ENCODE measurements around the gene DCBLD2.

The DCBLD2 gene

DNA sequence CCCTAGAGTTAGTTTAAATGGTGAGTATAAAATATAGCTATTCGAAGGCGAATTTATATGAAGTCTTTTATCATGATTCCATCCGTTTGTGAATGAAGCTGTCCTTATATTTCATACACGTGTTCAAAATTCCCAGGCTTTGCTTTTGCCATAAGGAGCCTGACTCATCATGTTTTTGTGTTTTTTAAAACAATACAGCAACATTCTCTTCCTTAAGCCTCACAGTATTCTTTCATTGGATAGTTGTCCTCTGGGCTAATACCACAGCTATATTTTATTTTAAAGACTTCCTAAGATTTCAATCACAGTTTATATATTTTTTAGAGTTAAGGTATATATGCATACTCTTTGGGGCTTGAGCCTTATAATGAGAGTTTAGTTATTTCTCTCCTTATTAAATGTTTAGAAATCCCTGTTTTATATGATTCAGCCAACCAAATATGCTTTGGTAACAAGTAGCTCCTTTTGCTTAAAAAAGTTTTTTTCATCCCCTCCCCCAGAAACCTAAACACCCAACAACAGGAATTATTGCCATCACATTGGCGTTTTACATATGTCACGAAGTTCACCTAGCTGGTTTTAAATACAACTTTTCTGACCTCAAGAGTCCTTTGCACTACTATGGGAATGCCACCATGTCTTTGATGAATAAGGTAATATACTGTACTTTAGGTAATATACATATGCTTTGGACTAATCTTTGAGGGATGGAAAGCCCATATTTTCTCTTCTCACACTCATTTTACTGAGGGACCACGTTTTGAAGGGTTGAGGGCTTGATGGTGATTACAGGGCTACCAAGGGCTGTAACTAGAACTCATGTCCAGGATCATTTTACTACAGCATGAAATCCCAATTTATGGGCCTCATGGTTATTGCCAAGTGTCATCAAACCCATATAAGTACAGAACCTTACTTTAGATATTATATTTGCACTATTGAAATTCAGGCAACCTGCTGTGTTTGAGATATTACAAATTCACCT, 109.9 kb downstream of the DCBLD2 start:
- DNase-seq (ENCODE audit: low spot score) = no peak

DNA sequence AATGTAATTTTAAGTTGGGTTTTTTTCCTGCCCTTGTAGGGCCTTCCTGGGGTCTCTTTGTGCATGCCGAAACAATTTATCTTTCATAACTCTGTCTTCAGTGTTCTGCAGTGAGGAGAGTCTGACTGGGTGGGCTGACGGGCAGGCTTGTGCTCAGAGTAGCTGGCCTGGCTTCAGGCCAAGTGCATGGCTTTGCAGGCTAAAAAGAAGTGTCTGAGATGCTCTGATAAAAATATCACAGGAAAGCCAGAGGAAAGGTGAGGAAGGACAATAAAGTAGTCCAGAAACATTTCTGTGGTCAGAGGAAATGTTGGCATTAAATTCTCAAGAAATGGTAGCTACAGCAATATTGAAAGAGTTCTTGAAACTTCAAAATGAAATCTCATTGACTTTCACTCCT, 112.8 kb downstream of the DCBLD2 start:
- no peak for DNase-seq (ENCODE audit: low spot score)

DNA sequence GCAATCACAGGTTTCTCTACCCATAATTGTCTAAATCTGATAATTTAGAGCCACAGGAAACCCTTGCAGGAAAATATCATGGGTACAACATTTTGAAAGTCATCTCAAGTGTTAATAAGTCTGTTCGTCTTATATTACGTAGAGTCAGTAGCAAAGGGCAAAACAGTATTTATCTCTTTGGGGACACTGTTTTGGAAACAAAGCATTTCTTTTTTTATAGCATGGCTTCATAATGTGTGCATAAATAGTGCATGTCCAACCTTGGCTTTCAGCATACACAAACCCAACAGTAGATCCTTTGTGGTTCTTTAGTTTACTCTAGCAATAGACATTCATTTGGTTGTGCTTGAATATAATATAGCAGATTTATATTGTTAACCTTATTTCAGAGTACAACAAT, 114.3 kb downstream of the DCBLD2 start:
- no peak for DNase-seq (ENCODE audit: low spot score)

DNA sequence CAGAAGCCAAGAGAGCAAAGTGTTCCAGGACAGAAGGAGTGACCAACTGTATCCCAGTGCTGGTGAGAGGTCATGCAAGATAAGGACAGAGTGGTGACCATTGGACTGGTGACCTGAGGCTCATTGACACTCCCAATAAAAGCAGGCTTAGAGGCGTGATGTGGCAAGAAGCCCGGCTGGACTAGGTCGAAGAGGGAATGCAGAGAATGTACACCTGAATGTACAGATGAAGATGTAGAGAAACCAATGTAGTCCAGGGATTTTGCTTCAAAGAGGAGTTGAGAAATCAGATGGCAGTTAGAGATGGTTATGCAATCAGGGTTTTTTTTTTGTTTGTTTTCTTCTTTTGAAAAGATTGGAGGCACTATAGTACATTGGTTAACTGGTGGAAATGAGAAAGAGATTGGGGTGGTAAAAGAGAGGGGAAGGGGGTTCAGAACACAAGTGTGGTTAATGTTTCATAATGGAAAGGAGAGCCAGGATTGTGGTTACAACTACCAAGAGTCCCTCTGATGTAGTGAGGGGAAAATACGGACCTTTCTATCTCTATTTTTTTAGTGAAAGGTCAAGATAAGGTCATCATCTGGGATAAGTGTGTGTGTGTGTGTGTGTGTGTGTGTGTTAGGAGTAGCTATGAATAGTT, 115.0 kb downstream of the DCBLD2 start:
- DNase-seq (ENCODE audit: low spot score) = no peak

DNA sequence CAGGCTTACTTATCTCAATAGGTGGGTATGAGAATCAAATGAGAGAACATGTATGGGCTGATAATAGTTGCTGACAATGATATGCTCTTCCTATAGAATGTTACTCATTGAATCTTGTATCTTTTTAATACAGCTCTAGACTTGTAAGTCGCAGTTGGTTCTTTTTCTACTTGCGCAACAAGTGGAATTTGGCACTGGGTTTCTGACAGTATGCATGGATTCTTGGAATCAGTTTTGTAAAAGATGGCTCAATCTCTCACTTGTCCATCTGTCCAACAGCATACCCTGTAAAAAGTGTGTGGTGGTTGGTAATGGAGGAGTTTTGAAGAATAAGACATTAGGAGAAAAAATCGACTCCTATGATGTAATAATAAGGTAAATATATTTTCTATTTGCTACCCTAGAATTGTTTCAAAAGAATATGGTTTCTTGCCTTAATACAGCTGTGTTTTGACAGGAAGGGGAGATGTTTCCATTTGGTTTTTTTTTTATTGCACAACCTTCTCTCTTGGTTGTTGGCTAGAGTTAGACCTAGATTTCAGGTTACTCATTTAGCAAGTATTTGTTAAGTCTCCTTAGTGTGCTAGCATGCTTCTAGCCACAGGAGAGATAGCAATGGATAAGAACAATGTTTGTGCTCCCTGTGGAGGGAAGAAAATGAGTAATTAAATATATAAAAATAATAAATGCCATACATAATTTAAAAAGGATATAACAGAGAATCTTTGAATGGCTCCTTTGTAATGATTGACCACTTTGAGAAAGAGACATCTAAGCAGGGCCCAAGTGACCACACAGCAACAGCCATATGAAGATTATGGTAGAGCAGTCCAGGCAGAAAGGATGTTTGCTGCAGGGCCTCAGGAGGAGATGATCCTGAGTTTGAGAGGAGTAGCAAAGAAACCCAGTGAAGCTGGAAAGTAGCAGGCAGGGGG, 116.6 kb downstream of the DCBLD2 start:
- no peak for DNase-seq (ENCODE audit: low spot score)

DNA sequence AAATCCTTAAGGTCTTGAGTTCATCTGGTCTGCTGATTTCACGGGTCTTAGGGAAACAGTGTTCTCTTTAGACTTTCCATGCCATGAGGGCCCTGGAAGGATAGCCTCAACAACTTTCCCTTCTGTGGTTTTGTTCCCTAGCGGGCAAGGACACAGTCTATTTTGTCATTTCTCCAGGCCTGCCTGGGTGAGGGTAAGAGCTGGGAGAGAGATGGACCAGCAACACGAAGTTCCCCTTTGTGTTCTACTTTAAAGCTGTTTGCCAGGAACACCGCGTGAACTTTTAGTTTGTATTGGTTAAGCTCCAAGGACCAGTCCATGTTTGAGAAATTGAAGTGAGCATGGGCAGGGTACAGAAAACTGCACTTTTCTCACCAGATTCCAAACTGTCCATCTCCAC, 117.5 kb downstream of the DCBLD2 start:
- no peak for DNase-seq (ENCODE audit: low spot score)

DNA sequence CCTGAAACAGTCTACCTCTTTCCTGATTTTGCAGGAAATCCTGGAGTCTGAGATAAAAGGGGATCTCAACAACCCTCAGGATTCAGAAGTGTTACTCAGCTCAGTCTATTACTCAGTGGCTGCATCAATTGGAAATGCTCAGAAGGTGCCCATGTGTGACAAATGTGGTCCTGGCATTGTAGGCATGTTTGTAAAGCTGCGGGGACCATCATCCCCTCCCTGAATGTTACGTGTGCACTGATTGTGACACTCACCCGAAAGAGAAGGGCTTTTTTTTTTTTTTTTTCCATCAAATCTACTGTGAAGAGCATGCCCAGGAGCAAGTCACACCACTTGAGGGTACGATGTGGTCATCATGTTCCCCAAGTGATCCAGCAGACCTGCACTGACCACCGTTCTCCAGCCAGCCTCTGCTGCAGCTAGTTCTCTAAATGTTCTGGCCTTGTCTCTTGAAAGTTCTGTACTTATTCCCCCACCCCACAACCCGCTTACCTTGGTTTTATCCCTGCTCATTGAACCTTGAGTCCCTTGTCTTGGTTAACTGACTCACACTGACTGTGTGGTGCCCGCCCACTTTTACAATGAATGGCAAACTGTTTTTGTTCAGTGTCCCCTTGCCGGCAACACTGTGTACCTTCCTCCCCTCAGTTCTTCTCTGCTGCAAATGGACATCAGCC, 118.5 kb downstream of the DCBLD2 start:
- no peak for DNase-seq (ENCODE audit: low spot score)

DNA sequence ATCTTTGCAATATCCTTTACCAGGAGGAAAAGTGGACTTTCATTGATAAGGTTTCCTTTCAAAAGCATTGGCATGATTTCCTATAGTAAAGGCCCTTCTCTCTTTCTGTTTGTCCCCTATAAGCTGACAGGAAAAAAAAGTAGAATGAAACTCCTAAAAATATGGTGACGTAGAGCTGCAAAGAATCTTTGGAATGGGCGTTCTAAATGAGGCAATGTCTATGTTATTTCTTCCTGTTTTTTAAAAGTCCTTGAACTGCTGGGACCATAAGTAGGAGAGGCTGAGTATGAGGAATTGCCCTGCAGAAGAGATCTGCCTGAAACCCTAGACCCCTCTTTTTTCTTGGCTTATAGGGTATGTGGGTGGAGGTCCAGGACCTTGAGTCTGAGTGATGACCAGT, 121.2 kb downstream of the DCBLD2 start:
- no peak for DNase-seq (ENCODE audit: low spot score)

DNA sequence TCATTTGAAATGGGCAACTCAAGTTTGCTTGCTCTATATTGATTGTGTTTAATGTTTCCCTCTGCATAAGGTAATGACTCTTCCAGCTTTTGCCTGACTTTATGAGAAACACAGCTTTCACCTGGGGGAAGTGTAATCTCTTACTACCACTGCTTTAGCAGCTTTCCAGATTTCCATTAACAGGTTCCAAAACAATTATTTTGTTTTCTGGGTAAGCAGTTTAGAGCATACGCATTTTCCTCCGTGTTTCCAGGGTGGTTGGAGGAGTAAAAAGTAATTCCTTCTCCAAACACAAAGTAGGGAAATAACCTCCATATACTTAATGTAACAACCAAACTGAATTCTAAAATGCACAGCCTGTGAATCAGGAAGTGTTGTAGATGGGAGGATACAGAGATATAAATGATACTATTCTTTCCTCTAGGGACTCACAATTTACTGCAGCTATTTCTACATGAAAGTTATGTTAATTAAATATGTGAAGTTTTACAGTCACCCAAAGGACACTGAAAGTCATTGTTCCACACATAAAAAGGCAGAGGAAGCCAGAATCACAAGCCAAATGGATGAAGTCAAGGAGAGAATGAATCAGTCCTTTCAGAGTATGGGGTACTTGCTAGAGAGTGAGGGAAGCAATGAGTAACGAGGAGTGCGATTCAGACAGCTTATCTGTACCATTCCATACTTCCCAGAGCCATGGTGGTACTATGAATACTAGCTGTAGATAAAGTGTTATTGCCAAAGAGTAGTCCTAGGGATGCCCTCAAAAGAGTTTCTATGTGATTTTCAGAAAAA, 121.8 kb downstream of the DCBLD2 start:
- DNase-seq (ENCODE audit: low spot score) = no peak

DNA sequence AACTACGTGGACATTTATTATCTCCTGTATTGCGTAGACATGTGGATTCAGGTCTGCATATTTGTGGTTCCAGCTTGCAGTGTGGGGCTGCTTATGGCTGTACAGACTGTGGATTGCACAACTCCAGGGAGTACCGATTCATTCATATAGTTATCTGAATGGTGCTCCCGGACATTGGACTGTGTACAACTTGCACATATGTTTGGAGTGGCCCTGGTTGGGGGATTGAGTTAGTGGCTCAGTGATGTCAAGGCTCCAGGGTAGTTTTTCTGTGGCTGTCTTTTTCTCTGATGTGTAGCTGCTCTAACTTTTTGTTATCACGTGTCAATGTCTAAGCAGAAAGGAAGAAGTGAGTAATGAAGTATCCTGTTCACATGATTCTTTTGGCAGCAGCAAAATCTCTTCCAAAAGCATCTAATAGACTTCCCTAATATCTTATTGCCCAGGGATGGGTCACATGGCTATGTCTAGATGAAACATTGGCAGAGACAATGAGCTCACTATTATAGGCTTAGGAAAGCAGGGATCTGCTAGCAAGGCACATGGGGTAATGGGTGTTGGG, 122.6 kb downstream of the DCBLD2 start:
- no peak for DNase-seq (ENCODE audit: low spot score)

DNA sequence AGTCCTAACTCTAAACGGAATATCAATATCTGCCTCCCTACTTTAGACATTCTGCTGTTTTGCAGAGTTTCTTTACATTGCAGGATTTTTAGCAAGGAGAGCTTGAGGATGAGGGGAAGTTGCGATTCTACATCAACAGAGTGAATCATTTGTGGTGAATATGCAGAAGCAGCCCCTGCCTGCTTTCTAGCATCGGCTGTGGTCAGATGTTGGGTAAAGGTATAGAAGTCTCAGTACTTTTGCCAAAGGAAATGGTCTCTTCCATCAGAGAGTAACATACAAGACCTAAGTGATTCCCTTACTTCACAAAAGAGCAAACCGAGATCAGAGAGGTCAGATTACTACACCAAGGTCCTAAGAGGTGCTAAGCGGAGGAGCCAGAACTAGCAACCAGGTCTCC, 123.1 kb downstream of the DCBLD2 start:
- no peak for DNase-seq (ENCODE audit: low spot score)

DNA sequence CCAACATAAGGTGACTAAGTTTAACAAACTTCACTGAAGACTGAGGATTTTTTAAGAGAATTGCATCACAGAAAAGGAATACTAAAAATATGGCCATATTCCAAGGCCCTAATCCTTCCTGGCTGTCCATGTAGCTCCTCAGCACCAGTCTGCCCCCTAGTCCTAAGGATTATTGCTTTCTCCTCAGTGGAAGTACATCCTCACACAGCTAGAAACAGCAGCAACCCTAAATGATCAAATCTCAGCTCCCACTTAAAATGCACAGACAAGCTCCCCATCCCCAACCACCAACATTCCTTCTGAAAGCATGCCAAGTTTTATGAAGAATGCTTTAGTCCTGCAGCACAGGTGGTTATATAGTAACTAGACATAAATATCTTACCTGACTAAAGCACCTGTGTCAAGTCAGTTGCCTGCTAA, 123.7 kb downstream of the DCBLD2 start:
- no peak for DNase-seq (ENCODE audit: low spot score)

DNA sequence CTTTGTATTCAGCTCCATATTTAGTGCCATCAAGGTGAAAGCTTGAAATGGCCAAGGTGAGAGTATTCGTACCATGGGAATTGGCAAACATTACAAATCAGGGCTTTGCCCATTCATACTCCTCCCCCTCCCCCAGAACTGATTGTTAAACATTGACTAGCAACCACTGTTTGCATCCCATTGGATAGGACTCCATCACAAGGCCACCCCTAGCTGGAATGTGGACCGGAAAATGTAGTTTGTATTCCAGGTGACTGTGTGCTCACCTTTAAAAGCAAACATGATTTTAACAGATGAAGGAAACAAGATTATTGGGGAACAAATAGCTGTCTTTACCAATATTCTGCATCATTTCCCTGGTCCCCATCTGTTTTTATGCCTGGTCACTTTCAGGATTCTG, 124.2 kb downstream of the DCBLD2 start:
- DNase-seq (ENCODE audit: low spot score) = no peak

DNA sequence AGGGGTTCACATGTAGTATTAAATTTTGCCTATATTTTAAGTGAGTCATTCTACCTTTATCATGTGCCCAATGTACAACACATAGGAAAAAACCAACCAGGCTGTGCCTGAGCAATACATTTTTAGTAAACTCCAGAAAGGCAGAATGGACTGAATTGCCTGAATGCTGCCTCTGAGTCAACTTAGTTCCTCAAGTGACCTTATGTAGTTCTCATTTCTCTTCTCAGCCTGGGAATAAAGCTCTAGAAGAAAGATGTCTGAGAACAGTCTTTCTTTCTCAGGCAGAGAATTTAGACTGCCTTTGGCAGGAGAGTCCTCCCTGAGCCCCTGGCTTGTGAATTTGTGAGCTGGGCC, 125.4 kb downstream of the DCBLD2 start:
- DNase-seq (ENCODE audit: low spot score) = no peak

DNA sequence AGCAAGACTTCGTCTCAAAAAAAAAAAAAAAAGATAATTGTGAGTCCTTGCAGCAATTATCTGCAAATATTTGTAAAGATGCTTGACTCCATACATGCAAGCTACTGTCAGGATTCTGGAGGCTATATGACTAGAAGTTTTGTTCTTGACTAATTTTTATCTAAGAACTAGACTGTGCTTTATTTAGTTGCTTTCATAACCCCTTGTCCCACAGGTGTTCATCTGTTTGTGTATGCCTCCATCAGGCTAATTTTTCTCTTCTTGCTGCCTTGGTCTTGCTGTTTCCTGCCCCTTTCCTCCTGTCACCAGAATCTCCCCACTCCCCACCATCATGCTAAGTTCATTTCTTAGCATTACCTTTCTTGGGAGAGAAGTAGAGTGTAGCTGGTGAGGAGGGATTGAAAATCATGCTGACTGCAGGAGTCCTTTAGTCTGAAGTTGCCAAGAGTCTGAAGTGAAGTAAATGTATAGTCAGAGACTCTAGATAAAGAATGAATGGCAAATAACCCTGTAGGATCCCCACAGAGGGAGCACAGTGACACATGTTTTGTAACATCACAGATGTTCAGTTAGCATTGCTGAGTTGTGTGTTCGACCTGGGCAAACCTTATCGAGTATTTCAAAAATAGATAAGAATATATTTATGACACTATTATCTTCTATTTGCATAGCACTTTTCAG, 125.9 kb downstream of the DCBLD2 start:
- no peak for DNase-seq (ENCODE audit: low spot score)

DNA sequence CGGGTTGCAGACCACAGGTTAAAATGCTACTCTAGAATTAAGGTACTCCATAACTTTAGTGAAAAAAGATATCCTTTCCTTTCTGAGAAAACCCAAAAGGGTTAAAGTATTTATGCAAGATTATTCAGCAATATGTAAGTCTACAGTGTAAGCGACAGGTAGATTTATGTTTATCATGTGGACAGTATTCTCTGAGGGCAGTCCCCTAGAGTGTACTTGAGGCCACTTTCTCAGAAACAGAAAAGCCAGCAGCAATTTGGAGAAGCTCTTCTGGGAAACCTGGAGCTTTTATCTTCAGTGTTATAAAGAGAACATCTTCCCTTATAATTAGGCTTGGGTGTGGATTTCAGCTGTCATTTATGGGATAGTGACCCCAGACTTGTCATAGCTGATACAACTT, 129.5 kb downstream of the DCBLD2 start:
- no peak for DNase-seq (ENCODE audit: low spot score)

DNA sequence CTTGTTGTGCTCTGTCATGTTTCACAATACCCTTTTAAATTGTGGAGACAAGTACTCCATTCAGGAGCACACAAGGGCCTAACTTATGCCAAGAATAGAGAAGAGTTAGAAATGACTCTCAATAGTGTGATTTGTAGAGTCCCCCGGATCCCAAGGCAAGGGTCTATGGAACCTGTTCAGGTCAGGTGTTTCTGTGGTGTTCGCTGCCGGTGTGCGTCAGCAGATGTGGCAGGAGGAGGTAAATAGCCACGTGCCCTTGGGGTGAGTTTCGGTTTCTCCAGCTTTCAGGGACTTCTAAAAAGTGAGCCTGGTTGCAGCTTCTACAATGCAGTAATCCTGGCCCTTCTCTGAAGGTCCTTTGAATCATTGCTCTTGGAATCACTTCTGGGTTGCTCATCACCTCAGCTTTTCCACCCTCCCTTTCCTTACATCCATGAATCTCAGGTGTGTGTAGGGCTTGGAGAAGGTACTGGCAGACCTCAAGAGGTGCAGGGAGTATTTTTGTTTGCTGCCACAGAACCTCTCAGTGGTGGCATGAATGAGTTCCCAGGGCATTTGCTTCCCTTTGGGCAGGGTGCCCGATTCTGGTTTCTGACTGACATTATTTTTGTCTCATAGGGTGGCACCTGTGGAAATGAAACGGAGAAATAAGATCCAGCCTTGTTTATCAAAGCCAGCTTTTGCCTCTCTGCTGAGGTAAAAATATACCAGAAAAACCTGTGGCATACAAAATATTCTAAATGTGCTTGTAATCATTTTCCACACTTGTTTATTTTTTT, 131.0 kb downstream of the DCBLD2 start:
- DNase-seq (ENCODE audit: low spot score) = no peak

DNA sequence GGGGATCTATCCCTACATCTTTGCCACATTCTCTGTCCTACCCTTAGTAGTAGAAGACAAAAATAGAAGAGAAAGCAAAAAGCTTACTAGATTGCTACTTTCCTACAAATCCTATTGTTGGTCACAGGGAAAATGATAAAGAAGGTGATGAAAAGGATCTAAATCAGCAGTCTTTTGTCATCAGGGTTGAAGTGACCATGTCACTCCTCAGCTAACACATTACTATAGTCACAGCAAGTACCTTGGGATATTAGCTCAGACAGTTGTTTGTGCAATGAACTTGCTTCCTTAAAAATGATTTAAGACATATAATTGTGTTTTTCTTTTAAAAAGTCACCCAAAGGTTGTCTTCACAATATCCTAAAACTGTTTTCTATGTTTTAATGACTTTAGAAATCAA, 132.0 kb downstream of the DCBLD2 start:
- DNase-seq (ENCODE audit: low spot score) = no peak

DNA sequence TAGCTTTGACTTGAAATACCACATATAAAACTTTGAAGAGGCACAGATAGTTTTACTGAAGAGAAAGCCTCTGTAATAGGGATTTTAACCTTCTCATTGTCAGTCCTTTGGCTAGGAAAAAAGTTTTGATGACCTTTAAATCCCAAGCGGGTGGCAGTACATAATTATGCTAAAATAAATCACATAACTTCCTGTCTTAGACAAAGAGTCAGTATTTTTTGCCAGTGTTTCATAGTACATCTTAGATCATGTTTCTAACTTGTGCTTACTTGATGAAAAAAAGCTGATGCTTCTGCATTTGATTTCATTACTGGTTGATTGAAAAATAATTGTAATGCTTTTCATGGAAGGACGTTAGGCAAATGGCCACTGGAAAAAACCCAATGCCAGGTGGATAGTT, 132.5 kb downstream of the DCBLD2 start:
- no peak for DNase-seq (ENCODE audit: low spot score)
